Testis (tissue), 2 donors: ENCODE data around the gene SHISAL1.

Source experiments
- POLR2A ChIP-seq: fragments of 450-650 bp; IDR thresholded peaks from one replicate; pipeline ENCODE4 v1.6.1; 2017; ENCODE audit warnings: antibody characterized with exemption, mild to moderate bottlenecking, moderate library complexity
- TF ChIP-seq, protein P1 (sequence below), 3 experiments: fragments of 450-650 bp in 2 of 3; fragments of 200-600 bp in 1 of 3; sonication (generic) in 1 of 3; IDR thresholded peaks; one replicate each; pipeline ENCODE4 v1.5.1; 2016 to 2019; ENCODE audit warnings: antibody characterized with exemption in 3 of 3, mild to moderate bottlenecking in 2 of 3, moderate library complexity in 1 of 3

DNA sequence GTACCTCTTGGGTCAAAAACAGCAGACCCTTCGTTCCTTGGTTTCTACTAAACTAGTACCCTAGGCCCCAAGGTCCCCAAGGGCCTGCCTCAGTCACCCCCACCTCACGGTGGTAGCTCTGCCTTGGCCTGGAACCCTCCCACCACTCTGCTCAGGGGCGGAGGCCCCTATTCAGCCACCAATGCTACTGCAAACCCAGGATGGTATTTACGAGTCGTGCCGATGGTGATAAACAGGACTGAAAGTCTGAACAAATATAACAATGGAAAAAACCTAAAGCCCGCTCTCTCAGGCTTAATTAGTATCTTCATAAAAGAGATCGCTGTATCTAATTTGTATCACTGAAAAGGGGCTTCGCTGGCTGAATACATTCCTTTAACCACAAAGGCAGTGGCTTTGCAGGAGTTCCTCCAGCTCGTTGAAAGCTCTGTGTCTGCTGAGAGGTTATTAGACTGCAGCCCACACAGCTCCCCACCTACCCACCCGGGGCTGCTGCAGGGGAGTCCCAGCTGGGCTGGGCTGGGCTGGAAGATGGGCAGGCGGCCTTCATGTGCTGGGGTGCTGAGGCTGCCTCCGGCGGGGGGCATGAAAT is 15.2 kb downstream of the SHISAL1 start:
- TF ChIP-seq, protein P1, sequence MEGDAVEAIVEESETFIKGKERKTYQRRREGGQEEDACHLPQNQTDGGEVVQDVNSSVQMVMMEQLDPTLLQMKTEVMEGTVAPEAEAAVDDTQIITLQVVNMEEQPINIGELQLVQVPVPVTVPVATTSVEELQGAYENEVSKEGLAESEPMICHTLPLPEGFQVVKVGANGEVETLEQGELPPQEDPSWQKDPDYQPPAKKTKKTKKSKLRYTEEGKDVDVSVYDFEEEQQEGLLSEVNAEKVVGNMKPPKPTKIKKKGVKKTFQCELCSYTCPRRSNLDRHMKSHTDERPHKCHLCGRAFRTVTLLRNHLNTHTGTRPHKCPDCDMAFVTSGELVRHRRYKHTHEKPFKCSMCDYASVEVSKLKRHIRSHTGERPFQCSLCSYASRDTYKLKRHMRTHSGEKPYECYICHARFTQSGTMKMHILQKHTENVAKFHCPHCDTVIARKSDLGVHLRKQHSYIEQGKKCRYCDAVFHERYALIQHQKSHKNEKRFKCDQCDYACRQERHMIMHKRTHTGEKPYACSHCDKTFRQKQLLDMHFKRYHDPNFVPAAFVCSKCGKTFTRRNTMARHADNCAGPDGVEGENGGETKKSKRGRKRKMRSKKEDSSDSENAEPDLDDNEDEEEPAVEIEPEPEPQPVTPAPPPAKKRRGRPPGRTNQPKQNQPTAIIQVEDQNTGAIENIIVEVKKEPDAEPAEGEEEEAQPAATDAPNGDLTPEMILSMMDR (IDR thresholded peaks at IDR 0.05), result no peak
- no peak for TF ChIP-seq POLR2A
